NOMO-1 treated with DMSO at 0.1 percent for 48 hours (cell line): ENCODE results near the gene PTCD2.
A peak's percentile ranks its signal among the peaks of the same experiment; 100 is the strongest.

Source experiments
- DNase-seq: peaks from one replicate; lab custom pipeline; 2025; ENCODE audit not compliant: unreplicated experiment; lab: John Stamatoyannopoulos, UW

PTCD2 gene, protein sequence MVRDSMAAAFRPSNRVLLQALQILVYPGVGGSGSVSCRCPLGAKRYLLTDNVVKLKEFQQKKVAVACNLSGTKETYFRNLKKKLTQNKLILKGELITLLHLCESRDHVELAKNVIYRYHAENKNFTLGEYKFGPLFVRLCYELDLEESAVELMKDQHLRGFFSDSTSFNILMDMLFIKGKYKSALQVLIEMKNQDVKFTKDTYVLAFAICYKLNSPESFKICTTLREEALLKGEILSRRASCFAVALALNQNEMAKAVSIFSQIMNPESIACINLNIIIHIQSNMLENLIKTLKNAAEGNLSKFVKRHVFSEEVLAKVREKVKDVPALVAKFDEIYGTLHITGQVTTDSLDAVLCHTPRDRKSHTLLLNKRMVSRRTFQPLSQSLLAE

DNA sequence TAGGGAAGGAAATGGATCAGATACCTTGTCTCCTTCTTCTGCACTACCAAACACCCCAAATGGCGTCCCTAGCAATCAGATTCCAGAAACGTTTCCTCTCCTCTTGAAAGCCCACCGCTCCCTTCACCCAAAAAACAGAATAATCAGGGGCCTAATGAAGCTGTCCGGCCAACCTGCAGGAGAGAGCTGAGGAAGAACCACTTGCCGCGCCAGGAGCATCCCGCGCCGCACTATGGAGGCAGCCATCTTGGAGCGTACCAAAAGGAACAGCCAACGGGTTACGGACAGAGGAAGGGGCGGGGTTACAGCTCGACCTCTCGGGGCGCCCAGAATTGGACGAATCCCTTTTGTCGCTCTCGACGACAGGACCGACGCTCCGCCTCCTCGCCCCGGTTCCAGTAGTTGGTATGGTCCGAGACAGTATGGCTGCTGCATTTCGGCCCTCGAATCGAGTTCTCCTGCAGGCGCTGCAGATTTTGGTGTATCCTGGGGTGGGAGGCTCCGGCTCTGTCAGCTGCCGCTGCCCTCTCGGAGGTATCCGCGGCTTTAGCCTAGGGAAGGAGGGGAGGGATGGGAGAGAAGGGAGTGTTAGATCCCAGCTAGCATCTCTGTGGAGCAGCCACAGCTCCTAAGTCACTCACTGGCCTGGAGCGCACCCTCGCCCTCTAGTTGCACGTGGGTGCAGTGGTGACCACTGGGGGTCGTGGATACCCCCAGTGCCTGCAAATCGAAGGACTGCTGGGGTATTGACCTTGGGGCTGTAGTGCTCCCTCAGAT lies at the start of gene PTCD2, which contains the start of gene MRPS27:
TSS of gene PTCD2 (plus strand) at position 398 of the 777 bp plus-strand sequence. CDS start at position 408, 10 bp downstream.
TSS of gene MRPS27 (minus strand) at position 265 of the 777 bp plus-strand sequence. CDS start at position 246, 19 bp downstream.
- peak; percentile 99 for DNase-seq

DNA sequence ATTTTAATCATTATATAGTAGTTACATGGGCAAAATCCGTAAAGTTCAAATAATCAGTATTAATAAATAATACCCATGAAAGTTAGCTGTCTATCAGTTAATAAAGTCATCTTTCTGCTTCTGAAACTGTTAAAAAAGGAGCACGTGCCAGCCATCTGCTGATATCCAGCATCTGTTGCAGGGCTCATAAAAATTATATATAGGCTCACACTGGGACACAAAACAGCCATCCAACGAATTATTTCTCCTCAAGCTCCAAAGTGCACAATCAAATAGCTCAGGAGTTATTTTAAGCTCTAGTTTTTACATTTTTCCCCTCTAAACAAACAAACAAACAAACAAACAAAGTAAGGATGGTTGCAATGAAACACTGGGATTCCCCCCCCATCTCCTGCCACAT lies 48.5 kb upstream of the PTCD2 start:
- DNase-seq, result no peak

DNA sequence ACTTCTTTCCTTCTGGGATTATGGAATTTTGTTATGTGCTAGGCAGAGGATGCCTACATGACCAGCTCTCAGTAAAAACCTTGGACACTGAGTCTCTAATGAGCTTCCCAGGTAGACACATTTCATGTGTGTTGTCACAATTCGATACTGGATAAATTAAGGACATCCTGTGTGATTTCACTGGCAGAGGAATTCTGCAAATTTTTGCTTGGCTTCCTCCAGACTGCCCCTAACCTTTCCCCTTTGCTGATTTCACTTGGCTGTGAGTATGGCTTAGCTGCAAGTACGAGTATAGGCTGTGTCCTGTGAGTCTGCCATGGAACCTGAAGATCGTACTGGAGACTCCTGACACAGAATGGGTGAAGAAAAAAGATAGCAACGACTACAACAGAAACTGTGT lies 47.8 kb upstream of the PTCD2 start:
- DNase-seq, result no peak

DNA sequence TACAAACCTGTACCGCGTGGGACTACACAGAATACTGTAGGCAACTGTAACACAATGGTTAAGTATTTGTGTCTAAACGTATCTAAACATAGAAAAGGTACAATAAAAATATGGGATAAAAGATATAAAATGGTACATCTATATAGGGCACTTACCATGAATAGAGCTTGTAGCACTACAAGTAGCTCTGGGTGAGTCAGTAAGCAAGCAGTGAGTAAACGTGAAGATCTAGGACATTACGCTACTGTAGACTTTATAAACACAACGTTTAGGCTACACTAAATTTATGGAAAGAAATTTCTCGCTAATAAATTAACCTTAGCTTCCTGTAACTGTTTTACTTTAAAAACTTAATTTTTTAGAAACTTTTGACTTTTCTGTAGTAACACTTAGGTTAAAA lies 46.6 kb upstream of the PTCD2 start:
- no peak for DNase-seq

DNA sequence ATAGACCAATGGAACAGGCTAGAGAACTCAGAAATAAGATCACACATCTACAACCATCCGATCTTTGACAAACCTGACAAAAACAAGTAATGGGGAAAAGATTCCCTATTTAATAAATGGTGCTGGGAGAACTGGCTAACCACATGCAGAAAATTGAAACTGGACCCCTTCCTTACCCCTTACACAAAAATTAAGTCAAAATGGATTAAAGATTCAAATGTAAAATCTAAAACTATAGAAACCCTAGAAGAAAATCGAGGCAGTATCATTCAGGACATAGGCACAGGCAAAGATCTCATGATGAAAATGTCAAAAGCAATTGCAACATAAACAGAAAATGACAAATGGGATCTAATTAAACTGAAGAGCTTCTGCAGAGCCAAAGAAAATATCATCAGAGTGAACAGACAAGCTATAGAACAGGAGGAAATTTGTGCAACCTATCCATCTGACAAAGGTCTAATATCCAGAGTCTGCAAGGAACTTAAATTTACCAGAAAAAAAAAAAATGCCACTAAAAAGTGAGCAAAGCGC lies 43.9 kb upstream of the PTCD2 start:
- DNase-seq, result no peak

DNA sequence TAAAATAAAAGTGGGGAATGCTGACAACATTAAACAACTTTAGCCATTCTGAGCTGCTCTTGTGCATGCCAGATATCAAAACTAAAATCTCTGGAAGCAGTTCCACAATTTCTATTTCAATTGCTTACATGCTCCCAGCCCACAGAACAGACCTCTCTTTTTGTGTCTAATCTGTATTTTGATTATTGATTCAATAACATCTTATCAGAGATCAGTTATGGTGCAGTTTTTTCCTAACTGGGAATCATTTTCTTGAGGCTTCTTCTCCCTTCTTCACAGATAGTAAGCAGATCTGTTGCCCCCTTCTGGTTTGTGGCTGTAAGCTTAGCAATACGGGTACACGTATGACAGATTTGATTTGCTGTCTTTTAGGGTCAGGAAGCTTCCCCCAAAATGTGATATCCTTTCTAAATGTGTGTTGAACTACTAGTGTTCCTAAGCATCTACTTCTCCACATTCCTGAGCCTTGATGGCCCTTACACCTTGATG lies 39.5 kb upstream of the PTCD2 start:
- DNase-seq, result no peak

DNA sequence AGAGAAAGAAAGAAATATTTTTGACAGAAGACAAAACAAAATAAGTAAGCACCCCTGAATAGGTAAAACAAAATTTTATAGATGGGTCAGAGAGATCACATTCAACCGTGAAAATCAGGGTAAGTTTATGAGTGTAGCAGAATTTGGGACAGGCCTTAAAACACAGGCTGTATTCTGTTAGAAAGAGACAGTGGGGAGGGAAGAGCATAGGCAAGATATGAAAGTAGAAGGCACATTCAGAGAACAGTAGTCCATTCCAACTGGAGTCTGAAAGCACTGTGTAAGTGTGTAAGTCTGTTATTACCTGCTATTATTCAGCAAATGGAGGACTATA lies 38.8 kb upstream of the PTCD2 start:
- no peak for DNase-seq

DNA sequence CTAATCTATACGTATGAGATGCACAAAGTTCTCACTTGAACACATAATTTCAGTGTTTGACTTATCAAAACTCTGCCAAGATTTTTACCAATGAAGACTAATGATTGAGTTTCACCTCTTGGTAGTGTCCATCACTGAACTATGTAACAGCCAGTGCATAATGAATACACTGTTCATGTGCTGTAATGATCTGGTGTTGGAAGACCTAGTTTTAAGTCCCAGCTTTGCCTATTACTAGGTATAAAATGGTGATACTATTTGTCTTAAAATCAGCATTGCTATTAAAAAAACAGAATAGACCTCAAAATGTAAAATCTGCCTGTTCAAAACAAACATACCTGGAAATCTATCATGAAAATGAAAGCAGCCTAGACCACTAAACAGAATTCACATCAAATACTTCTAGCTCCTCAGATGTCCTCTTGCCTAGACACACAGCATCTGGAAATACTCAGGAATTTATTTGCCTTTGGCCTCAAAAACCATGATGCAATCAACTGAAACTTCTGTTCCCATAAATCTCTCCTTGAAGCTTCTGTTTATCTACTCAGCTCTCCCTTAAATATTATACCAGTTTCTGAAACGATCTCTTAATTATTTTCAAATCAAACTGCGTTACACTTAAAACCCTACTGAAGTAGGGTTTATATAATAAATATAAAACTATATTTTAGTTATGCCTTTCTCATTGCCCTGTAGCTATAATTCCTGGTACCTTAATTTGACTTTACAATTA lies 38.2 kb upstream of the PTCD2 start:
- peak; percentile 47 for DNase-seq

DNA sequence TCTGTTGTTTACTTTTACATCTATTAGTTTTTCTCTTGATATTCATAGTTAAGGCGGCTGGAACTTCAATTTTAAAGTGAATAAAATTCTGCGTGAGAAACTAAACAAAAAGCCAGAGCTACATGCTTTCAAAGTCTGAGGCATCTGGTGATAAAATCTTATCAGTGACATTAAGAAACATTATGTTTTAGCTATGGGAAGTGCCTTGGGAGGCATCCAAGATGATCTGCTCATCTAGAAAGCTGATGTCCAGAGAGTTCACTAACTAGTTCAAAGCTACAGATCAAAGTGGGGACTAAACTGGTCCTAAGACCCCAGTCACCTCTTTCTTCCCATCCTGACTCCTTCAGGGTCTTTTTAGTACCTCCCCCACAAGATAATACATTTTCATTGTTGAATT lies 37.3 kb upstream of the PTCD2 start:
- DNase-seq, result no peak

DNA sequence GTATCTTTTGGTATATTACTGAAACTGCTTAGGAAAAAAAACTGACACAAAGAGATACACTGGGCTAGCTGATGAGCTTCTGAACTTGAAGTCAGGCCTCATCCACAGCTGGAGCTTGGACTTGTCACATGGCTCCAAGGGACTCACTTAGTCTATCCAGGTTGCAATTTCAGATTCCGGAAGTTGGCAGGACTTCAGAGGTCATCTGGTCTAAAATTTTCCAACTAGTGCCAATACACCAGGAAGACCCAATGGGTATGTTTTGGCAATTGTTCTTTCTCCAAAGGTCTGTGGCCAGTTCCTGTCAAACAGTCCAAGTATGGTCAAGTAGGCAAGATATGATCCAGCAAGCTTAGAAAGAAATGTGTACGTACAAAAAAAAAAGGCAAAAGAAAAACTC lies 36.8 kb upstream of the PTCD2 start:
- no peak for DNase-seq

DNA sequence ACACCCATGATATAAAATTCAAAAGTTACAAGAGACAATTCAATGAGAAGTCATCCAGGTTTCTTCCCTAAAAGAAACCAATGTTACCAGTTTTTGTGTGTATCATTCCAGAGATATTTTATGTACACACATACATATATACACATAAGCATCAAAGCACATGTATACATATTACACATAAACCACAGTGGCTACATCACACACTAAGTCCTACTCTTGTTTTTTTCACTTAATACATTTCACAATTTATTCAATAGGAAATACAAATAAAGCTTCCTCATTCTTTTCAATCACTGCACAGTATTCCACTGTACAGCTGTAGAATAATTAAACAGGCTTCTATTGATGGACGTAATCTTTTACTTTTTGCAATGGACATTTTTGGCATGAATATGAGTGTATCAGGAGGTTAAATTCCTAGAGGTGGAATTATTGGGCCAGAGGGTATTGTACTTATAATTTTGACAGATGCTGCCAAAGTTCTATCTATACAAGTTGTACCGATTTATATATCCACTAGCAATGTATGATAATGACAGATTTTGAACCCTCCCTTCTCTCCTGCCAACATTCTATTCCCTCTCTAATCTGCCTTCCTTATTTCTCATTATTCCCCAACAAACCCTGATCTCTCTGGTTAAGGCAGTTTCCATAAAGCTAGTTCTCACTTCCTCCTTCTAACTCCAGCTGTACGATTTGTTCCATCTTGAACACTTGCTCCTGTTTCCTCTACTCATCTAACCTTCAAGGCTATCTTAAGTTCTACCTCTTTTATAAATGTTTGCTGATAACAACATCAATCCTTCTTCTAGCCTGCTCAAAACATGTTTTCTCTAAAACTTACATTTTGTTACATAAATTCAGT lies 35.4 kb upstream of the PTCD2 start:
- DNase-seq, result peak; percentile 85

DNA sequence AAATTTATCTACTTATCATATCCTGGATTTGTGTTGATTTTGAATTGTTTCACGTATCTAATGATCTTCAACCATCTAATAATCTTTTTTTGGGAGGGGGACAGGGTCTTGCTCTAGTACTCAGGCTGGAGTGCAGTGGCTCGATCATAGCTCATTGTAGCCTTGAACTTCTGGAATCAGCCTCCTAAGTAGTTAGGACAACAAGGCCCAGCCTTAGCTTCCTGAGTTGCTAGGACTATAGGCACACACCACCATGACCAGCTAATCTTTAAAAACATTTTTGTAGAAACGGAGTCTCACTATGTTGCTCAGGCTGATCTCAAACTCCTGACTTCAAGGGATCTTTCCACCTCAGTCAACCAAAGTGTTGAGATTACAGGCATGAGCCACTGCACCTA lies 34.8 kb upstream of the PTCD2 start:
- no peak for DNase-seq

DNA sequence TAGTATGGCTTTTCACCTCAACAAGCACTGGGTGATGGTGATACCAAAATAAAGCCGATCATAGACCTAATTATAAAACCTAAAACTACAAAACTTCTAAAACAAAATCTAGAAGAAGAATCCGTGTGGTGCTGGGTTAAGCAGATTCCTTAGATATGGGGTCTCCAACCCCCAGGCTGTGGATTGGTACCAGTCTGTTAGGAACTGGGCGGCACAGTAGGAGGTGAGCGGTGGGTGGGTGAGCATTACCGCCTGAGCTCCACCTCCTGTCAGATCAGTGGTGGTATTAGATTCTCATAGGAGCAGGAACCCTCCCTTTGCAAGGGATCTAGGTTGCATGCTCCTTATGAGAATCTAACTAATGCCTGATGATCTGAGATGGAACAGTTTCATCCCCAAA lies 33.4 kb upstream of the PTCD2 start:
- DNase-seq, result no peak

DNA sequence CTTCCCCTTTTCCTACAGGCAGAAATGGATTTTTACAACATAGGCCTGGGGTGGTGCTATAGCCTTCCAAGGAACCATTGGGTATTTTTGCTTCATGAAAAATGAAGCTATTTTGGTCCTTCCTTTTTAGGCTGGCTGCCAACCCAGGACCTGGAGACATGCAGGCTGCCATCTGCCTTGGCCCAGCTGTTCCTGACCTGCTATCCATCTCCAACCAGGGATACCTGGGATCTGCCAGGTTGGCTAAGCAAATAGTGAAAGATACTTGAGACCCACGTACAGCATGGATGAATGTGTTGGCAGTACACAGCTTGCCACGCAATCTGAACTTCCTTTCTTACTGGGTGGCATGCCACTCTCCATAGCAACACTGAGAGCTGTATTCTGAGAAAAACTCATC lies 31.2 kb upstream of the PTCD2 start:
- DNase-seq, result no peak

DNA sequence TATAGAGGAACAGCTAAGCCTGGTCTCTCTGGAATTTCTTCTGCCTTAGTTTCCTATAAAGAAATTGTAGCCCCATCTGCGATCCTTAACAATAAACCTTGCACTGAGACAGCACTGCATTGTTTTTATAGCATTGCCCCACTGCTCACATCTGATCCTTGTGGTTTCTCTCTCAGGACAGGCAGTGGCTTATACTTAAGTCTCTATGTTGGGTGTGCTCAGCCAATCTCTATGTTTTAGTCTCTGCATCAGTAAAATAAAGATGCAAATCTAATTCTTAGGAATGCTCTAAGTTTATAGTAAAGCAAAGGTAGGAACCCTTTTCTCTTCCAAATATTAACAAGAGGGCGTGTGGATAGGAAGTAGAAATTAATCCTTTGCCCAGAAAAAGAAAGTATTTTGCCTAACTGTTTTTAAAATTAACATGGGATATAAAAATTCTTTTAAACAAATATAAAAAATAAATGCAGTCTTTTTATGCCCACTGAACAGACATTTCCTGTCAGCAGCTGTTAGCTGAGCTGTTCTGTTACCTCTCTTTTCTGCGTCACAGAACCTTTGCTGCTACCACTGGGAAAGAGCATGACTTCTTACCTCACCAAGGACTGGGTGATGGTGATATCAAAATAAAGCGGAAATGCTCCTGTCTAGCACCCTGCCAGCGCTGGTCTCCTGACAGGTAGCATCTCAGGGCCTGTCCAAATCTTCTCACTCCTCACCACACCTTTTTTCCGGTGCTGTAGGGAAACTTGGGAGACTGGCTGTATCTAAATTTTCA lies 29.6 kb upstream of the PTCD2 start:
- no peak for DNase-seq

DNA sequence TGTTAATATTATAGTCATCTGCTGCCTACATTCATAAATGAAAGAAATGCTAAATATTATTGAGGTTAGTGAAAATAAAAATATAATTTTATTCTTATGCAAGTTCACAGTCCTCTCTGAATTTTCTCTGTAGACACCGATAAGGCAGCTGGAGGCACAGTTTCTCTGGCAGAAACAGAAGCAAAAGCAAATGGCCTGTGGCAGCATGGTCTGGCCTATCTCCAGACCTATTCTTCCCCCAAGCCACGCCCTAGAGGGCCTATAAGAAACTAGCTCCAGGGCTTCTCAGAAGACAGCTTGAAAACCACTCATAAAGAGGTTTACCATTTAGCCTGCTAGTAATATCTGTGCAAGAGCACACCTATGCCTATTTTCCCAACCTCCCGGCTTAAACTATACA lies 28.6 kb upstream of the PTCD2 start:
- no peak for DNase-seq

DNA sequence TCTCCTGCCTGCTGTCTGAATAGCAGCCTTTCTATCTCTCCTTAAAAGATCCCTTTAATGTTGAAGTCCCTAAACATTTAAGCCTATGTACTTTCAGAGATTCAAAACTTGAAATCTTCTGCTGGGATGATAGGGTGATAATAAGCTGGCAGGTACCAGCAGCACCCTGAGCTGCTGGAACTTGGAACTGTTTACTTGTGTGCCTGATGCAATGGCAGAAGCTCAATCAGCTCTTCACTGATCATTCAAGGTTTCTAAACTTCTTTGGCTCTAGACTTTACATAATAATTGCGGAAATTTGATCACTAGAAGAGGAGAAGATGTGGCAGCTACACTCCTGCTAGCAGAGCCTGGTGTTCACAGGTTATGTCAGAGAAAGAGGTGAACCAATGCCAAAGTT lies 27.8 kb upstream of the PTCD2 start:
- no peak for DNase-seq

DNA sequence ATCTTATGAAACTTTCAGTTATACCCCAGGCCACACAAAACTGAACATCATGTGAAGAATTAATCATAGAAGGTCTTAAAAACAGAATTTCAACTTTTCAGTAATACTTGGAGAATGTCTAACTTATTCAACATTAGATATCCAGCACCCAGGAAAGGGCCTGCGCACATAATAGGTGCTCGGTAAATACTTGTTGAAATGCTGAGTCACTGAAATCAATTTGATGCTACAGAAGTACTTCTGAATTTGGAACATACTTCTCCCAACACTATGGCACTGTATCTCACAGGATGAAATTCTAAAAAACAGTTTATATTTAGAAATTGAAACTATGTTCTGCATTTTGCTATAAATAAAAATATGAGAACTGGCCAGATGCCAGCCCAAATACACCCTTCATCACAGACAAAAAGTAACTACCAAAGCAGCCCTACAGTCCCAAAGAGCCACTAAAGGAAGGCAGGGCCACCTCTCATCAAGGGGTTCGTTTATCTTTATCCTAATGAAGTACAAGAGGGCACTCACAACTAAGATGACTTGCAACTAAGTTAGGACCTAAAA lies 26.6 kb upstream of the PTCD2 start:
- no peak for DNase-seq

DNA sequence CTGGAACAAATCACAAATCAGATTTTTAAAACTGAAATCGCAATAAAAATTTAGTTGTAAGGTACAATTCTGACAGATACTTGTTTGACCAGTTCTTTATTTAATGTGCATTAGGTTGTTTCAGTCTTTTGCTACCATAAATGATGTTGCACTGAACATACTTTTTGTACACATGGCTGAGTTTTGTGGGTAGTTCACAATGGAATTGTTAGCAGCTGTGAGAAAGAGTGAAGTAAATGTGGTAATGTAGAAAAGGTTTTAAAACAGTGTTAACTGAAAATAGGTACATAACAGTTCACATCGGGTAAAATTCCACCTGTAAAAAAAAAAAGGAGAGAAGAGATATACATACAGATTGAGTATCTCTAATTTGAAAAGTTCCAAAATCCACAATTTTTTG lies 25.7 kb upstream of the PTCD2 start:
- DNase-seq, result no peak
